Neuron (in vitro differentiated cells): ENCODE data around the gene G6PD.
"Not testable (repeated sequence)": the region's sequence is repeated elsewhere in the genome, so short reads cannot be mapped to it uniquely, and the experiment has no call there.

Experiments
- H2AFZ ChIP-seq: one replicate; pipeline ENCODE4 v1.6.1; 2013; ENCODE audit warnings: low read depth, mild to moderate bottlenecking, inconsistent platforms, low read length, moderate library complexity
- H3K27me3 ChIP-seq: one replicate; pipeline ENCODE4 v1.6.1; 2013; ENCODE audit warnings: low read length; ENCODE audit not compliant: insufficient read depth
- H3K36me3 ChIP-seq: one replicate; pipeline ENCODE4 v1.6.1; 2013; ENCODE audit warnings: low read length; ENCODE audit not compliant: insufficient read depth
- H3K4me1 ChIP-seq: one replicate; pipeline ENCODE4 v1.6.1; 2013; ENCODE audit warnings: low read length; ENCODE audit not compliant: insufficient read depth
- H3K4me3 ChIP-seq: 2 replicates; pipeline ENCODE4 v1.5.1; 2013; ENCODE audit warnings: mild to moderate bottlenecking, low read length, moderate library complexity
- H3K9me3 ChIP-seq: one replicate; pipeline ENCODE4 v1.6.1; 2013; ENCODE audit warnings: low read length

The G6PD gene

GRCh38 chrX:154558896-154559295 is 12.2 kb upstream of the G6PD start:
- not testable (repeated sequence) for H3K27me3 ChIP-seq, H3K36me3 ChIP-seq, H3K4me1 ChIP-seq, H3K9me3 ChIP-seq, H2AFZ ChIP-seq, H3K4me3 ChIP-seq

GRCh38 chrX:154558060-154558690 is 11.5 kb upstream of the G6PD start:
- H3K27me3 ChIP-seq, H3K4me1 ChIP-seq, H3K9me3 ChIP-seq, H3K36me3 ChIP-seq, H2AFZ ChIP-seq, H3K4me3 ChIP-seq: not testable (repeated sequence)

- H2AFZ ChIP-seq, H3K4me3 ChIP-seq, H3K36me3 ChIP-seq, H3K27me3 ChIP-seq, H3K9me3 ChIP-seq, H3K4me1 ChIP-seq: not testable (repeated sequence)
Observed at GRCh38 chrX:154552112-154552806, 5.6 kb upstream of the G6PD start.

- Histone ChIP-seq H3K4me1 (peaks cover 3% of the 10 kb centered on the region), H3K9me3 (no peaks in the 10 kb centered on the region), H3K4me3 (no peak overlapping the region), H3K36me3 (peaks cover 15% of the 10 kb centered on the region), H3K27me3 (peaks cover 10% of the 10 kb centered on the region), H2AFZ (no peak overlapping the region)
Observed at GRCh38 chrX:154549766-154550165, 3.1 kb upstream of the G6PD start.

- peak overlapping the region; percentile 85 for H3K4me3 ChIP-seq
Observed at GRCh38 chrX:154548028-154548316, 1.3 kb upstream of the G6PD start.

GRCh38 chrX:154547245-154548027 is 790 bp upstream of the G6PD start, which contains the start of gene IKBKG:
Gene IKBKG (plus strand): TSS chrX:154547620. CDS start chrX:154552003, 4,383 bp downstream.
- no peaks in the 10 kb centered on the region for H3K27me3 ChIP-seq
- H3K4me1 ChIP-seq, result peaks cover 3% of the 10 kb centered on the region
- H3K36me3 ChIP-seq, result peaks cover 7% of the 10 kb centered on the region
- H3K9me3 ChIP-seq, result no peaks in the 10 kb centered on the region
- peak within 1 kb of the TSS; percentile 85 for H3K4me3 ChIP-seq
- peak within 1 kb of the TSS; percentile 8 for H2AFZ ChIP-seq

More at GRCh38 chrX:154548028-154548316, 1.3 kb upstream of the G6PD start:
- H3K36me3 ChIP-seq, result peaks cover 7% of the 10 kb centered on the region
- peaks cover 3% of the 10 kb centered on the region for H3K4me1 ChIP-seq
- H2AFZ ChIP-seq, result no peak overlapping the region
- peaks cover 1% of the 10 kb centered on the region for H3K27me3 ChIP-seq
- H3K9me3 ChIP-seq, result no peaks in the 10 kb centered on the region

- no peaks in the 10 kb centered on the region for H3K9me3 ChIP-seq
- H3K27me3 ChIP-seq, result no peaks in the 10 kb centered on the region
- H3K4me3 ChIP-seq, result peak overlapping the region; percentile 85
- no peak overlapping the region for H2AFZ ChIP-seq
- peaks cover 3% of the 10 kb centered on the region for H3K4me1 ChIP-seq
- H3K36me3 ChIP-seq, result peaks cover 7% of the 10 kb centered on the region
Observed at GRCh38 chrX:154545673-154546274, 872 bp downstream of the G6PD start.

GRCh38 chrX:154542723-154543424 is 3.8 kb downstream of the G6PD start:
- H3K4me1 ChIP-seq, result peaks cover 3% of the 10 kb centered on the region
- no peak overlapping the region for H2AFZ ChIP-seq
- H3K9me3 ChIP-seq, result no peaks in the 10 kb centered on the region
- H3K36me3 ChIP-seq, result peaks cover 7% of the 10 kb centered on the region
- H3K4me3 ChIP-seq, result no peak overlapping the region
- H3K27me3 ChIP-seq, result peaks cover 2% of the 10 kb centered on the region

GRCh38 chrX:154541896-154542722 is 4.5 kb downstream of the G6PD start:
- Histone ChIP-seq H3K4me1 (peaks cover 3% of the 10 kb centered on the region), H2AFZ (no peak overlapping the region), H3K9me3 (no peaks in the 10 kb centered on the region), H3K36me3 (peaks cover 7% of the 10 kb centered on the region), H3K27me3 (peaks cover 2% of the 10 kb centered on the region), H3K4me3 (no peak overlapping the region)

GRCh38 chrX:154541589-154541895 is 5.1 kb downstream of the G6PD start:
- no peaks in the 10 kb centered on the region for H3K9me3 ChIP-seq
- H3K4me3 ChIP-seq, result no peak overlapping the region
- no peak overlapping the region for H2AFZ ChIP-seq
- peaks cover 7% of the 10 kb centered on the region for H3K36me3 ChIP-seq
- H3K27me3 ChIP-seq, result peaks cover 2% of the 10 kb centered on the region
- peaks cover 3% of the 10 kb centered on the region for H3K4me1 ChIP-seq

GRCh38 chrX:154540897-154541535 is 5.6 kb downstream of the G6PD start:
- H3K9me3 ChIP-seq, result no peaks in the 10 kb centered on the region
- H3K36me3 ChIP-seq, result peaks cover 7% of the 10 kb centered on the region

GRCh38 chrX:154540365-154540764 is 6.3 kb downstream of the G6PD start:
- H3K27me3 ChIP-seq, H3K9me3 ChIP-seq, H3K36me3 ChIP-seq, H3K4me1 ChIP-seq, H3K4me3 ChIP-seq, H2AFZ ChIP-seq: not testable (repeated sequence)

More at GRCh38 chrX:154540897-154541535, 5.6 kb downstream of the G6PD start:
- peaks cover 2% of the 10 kb centered on the region for H3K27me3 ChIP-seq
- peaks cover 2% of the 10 kb centered on the region for H3K4me1 ChIP-seq
- H3K4me3 ChIP-seq, result no peak overlapping the region
- H2AFZ ChIP-seq, result no peak overlapping the region
